HepG2 (cell line): ENCODE data around the gene HNRNPL. TPM values are rescaled to one million over a fixed set of nuclear protein-coding genes. Genes with fewer than 3 reads are reported as not detected.

Experiments used
- ARID5B ChIP-seq: IDR thresholded peaks from 2 replicates; pipeline ENCODE4 v1.4.0; 2020; ENCODE audit warnings: mild to moderate bottlenecking, missing genetic modification reagents
- BORCS8-MEF2B ChIP-seq: sonication (generic); formaldehyde crosslinking; IDR thresholded peaks from 2 replicates; pipeline ENCODE4 v1.8.0; 2022; ENCODE audit warnings: mild to moderate bottlenecking, missing genetic modification reagents
- DZIP1 ChIP-seq: sonication (generic); formaldehyde crosslinking; IDR thresholded peaks from 2 replicates; pipeline ENCODE4 v1.5.0; 2020; ENCODE audit warnings: mild to moderate bottlenecking, missing genetic modification reagents
- FOSL2 ChIP-seq: sonication (generic); formaldehyde crosslinking; IDR thresholded peaks from 2 replicates; pipeline ENCODE4 v1.4.0; 2020; ENCODE audit warnings: missing genetic modification reagents
- FOXA3 ChIP-seq: IDR thresholded peaks from 2 replicates; pipeline ENCODE4 v1.6.1; 2016; ENCODE audit warnings: missing genetic modification reagents, missing compliant biosample characterization
- FOXK1 ChIP-seq: sonication (generic); formaldehyde crosslinking; IDR thresholded peaks from 2 replicates; pipeline ENCODE4 v1.4.0; 2020; ENCODE audit warnings: low read depth, missing genetic modification reagents, borderline replicate concordance
- KDM6A ChIP-seq: IDR thresholded peaks from 2 replicates; pipeline ENCODE4 v1.6.1; 2016; ENCODE audit warnings: low read depth
- KMT2B ChIP-seq: IDR thresholded peaks from 2 replicates; pipeline ENCODE4 v1.6.1; 2016; ENCODE audit warnings: missing genetic modification reagents, missing compliant biosample characterization
- MAX ChIP-seq: IDR thresholded peaks from 2 replicates; pipeline ENCODE4 v1.6.1; 2012; ENCODE audit warnings: inconsistent platforms
- MYC ChIP-seq: sonication (generic); formaldehyde crosslinking; IDR thresholded peaks from 2 replicates; pipeline ENCODE4 v1.9.0; 2021; ENCODE audit warnings: missing genetic modification reagents, borderline replicate concordance
- NBN ChIP-seq: fragments of 450-650 bp; conservative IDR thresholded peaks from 2 replicates; pipeline ENCODE4 v1.6.1; 2017
- NR2F1 ChIP-seq, 2 experiments: fragments of 450-650 bp in 1 of 2; formaldehyde crosslinking in 1 of 2; IDR thresholded peaks; 2 replicates each; pipeline versions ENCODE4 v1.5.0 to v1.6.1; 2016 to 2020; ENCODE audit warnings: mild to moderate bottlenecking in 1 of 2, missing compliant biosample characterization in 1 of 2, missing genetic modification reagents in 1 of 2, moderate library complexity in 1 of 2
- PRMT3 ChIP-seq: sonication (generic); formaldehyde crosslinking; IDR thresholded peaks from 2 replicates; pipeline ENCODE4 v1.8.1; 2022; ENCODE audit warnings: low read depth, mild to moderate bottlenecking, moderate library complexity, missing genetic modification reagents, borderline replicate concordance
- REL ChIP-seq: sonication (generic); formaldehyde crosslinking; conservative IDR thresholded peaks from 2 replicates; pipeline ENCODE4 v1.8.0; 2022; ENCODE audit warnings: mild to moderate bottlenecking, missing genetic modification reagents, moderate library complexity
- RNF219 ChIP-seq: sonication (generic); formaldehyde crosslinking; IDR thresholded peaks from 2 replicates; pipeline ENCODE4 v1.5.0; 2020; ENCODE audit warnings: mild to moderate bottlenecking, missing genetic modification reagents
- SNAPC5 ChIP-seq: sonication (generic); formaldehyde crosslinking; IDR thresholded peaks from 2 replicates; pipeline ENCODE4 v1.8.1; 2023; ENCODE audit warnings: mild to moderate bottlenecking, missing genetic modification reagents, borderline replicate concordance
- TRIM24 ChIP-seq: sonication (generic); formaldehyde crosslinking; IDR thresholded peaks from 2 replicates; pipeline ENCODE4 v1.8.0; 2022; ENCODE audit warnings: mild to moderate bottlenecking, missing genetic modification reagents
- ZNF710 ChIP-seq: sonication (generic); formaldehyde crosslinking; IDR thresholded peaks from 2 replicates; pipeline ENCODE4 v1.5.0; 2020; ENCODE audit warnings: mild to moderate bottlenecking, missing genetic modification reagents, borderline replicate concordance
- polyA plus RNA-seq, 8 experiments: library from polyadenylated mRNA; depleted of rRNA in 3 of 8; stranded (reverse) in 7 of 8; unstranded in 1 of 8; fragments of >200 nt; fragmentation: Illumina TruSeq in 4 of 8; extraction: Trizol in 4 of 8; gene quantifications; 2 replicates each; pipeline versions ENCODE4 v1.2.1 to v1.2.3, GENCODE V29; 2011 to 2016; ENCODE audit warnings: low read depth in 4 of 8, missing spikeins in 1 of 8, mixed read lengths in 1 of 8; ENCODE audit not compliant: insufficient read depth in 1 of 8
- total RNA-seq, 5 experiments: library from RNA; depleted of rRNA; stranded (reverse); fragments of >200 nt; fragmentation: Illumina TruSeq; extraction: Trizol; gene quantifications; 2 replicates each; pipeline ENCODE4 v1.2.3, GENCODE V29; 2016; ENCODE audit warnings: low read depth in 1 of 5

Gene HNRNPL
- total and polyA plus RNA-seq, 2 of the 13 experiments (the other 11 are each of a cell fraction or from before 2014, with no cell fraction given) = 156 to 278 TPM

GRCh38 chr19:38819231-38819920 is 30.4 kb downstream of the HNRNPL start (continued):
- peak; percentile 57 for TF ChIP-seq ARID5B (CRISPR knock-in tag)
- peak; percentile 26; the same call in 1 of the 2 replicates for TF ChIP-seq FOXA3
- TF ChIP-seq KDM6A = peak; percentile 67; the same call in 1 of the 2 replicates
- no peak for TF ChIP-seq FOXK1 (CRISPR knock-in tag)
- peak in 1 of 2 experiments; percentile 42; a peak in 1 of 4 replicates for TF ChIP-seq NR2F1 (CRISPR knock-in tag; IDR thresholded peaks at IDR 0.05)
- TF ChIP-seq REL (CRISPR knock-in tag) = no peak
- 0 out of 2 replicates have a peak, but pooled peaks have one; percentile 7 for TF ChIP-seq FOSL2
- no peak for TF ChIP-seq RNF219
- no peak for TF ChIP-seq NBN
- 0 out of 2 replicates have a peak, but pooled peaks have one; percentile 19 for TF ChIP-seq BORCS8-MEF2B (CRISPR knock-in tag)
- TF ChIP-seq DZIP1 (CRISPR knock-in tag) = no peak
- peak; percentile 14; the same call in 1 of the 2 replicates for TF ChIP-seq MYC (CRISPR knock-in tag)
- peak; percentile 39; the same call in 1 of the 2 replicates for TF ChIP-seq MAX
- TF ChIP-seq PRMT3 = no peak
- TF ChIP-seq ZNF710 = no peak; the same call in 1 of the 2 replicates
- no peak for TF ChIP-seq TRIM24 (CRISPR knock-in tag)
- TF ChIP-seq SNAPC5 (CRISPR knock-in tag) = no peak
- TF ChIP-seq KMT2B (CRISPR knock-in tag) = no peak
